NAMALWA (cell line): Measurements from ENCODE around the gene UPK3BL1.
A peak's percentile ranks its signal among the peaks of the same experiment; 100 is the strongest.
"Not testable (repeated sequence)": the region's sequence is repeated elsewhere in the genome, so short reads cannot be mapped to it uniquely, and the experiment has no call there.

Experiments
- DNase-seq: peaks from one replicate; pipeline ENCODE4 v3.0.0-alpha.2; 2015; ENCODE audit warnings: low spot score

Gene UPK3BL1

DNA sequence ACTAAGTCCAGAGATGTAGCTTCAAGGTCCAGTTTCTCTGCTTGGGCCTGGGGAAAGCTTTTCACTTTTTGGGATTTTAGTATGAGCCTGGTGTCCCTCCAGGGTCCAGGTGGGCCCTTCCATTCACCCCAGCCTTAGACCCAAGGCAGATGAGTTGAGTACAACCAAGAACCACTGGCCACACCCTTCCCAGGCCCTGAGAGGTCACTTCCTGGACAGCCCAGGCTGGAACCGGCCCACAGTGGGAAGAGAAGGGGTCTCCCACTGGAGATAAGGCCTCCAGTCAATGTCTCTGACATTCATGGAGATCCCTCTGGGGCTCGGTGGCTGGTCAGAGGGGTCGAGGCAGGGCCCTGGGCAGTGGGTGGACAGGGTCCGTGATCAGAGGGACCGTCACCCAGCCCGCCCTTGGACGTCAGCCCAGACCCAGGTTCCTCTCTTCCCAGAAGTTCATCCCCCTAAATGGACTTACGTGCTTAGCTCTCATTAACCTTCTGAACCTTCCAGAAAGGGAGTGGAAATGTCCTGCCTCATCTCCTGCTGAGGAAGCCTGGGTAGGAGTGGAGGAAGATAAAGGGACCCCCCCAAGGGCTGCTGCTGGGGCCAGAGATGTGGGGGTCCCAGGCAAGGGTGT is 15.2 kb downstream of the UPK3BL1 start:
- not testable (repeated sequence) for DNase-seq

DNA sequence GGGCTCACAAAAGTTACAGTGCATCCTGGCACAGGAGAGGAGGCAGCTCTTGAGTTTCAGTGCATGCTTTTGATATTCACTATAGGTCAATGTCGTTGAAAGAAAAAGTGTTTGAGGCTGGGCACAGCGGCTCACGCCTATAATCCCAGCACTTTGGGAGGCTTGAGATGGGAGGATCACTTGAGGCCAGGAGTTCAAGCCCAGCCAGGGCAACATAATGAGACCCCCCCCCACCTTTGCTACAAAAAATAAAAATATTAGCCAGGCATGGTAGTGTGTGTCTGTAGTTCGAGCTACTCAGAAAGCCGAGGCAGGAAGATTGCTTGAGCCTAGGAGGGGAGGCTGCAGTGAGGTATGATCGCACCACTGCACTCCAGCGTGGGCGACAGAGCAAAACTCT is 24.5 kb downstream of the UPK3BL1 start:
- DNase-seq, result peak; percentile 6

GRCh38 chr7:102616507-102617125 is 26.0 kb downstream of the UPK3BL1 start, which contains the start of gene RASA4:
RASA4 (minus strand) TSS chr7:102616756; CDS start chr7:102616689, 67 bp downstream.
- DNase-seq, result not testable (repeated sequence)

- DNase-seq, result not testable (repeated sequence)
These were observed 26.7 kb downstream of the UPK3BL1 start for GRCh38 chr7:102615930-102616329.

- DNase-seq, result not testable (repeated sequence)
These were observed 27.7 kb downstream of the UPK3BL1 start for GRCh38 chr7:102614873-102615272.

GRCh38 chr7:102614346-102614697 is 28.3 kb downstream of the UPK3BL1 start:
- not testable (repeated sequence) for DNase-seq

GRCh38 chr7:102613575-102614345 is 28.8 kb downstream of the UPK3BL1 start:
- not testable (repeated sequence) for DNase-seq

DNA sequence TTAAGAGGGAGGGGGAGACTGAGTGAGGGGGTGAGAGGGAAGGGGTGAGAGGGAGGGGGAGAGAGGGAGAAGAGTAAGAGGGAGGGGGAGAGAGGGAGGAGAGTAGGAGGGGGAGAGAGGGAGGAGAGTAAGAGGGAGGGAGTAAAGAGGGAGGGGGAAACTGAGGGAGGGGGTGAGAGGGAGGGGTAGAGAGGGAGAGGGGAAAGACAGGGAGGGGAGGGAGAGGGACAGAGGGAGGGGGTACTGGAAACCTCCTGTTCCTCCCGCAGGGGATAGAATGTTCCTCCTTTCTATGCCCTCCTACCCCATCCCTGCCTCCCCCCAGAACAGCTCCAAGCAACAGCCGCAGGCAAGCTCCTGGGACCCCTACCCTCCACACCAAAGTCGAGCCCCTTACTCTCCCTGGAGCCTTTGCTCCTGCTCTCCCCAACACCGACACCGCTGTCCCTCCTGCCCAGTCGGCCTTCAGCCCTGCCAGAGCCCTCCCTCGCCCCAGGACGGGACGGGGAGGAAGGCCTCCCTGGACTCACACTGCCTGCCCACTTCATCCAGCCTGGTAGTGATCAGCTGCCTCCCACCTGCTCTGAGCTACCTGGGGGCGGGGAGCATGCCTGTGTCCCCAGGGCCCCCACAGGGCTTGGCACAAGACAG is 30.8 kb downstream of the UPK3BL1 start:
- DNase-seq, result not testable (repeated sequence)

GRCh38 chr7:102611013-102611674 is 31.4 kb downstream of the UPK3BL1 start:
- DNase-seq, result not testable (repeated sequence)

DNA sequence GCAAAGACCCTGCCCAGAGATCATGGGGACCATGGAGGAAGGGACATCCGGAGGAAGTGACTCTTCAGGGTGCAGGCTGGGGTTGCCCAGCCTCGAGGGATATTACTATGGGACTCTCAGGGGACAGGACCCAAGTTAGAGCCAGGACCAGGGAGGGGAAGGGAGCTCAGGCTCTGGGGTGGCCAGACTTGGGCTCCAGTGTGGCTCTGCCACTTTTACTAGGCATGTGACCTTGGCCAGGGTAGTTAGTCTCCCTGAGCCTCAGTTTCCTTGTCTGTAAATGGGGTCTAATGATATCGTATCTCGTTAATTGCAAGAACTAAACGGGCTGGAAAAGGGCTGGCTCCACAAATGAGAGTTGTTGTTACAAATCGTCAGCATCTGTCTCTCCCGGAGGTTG is 32.1 kb downstream of the UPK3BL1 start:
- not testable (repeated sequence) for DNase-seq

- not testable (repeated sequence) for DNase-seq
These were observed 32.9 kb downstream of the UPK3BL1 start for GRCh38 chr7:102609734-102610133.

GRCh38 chr7:102606848-102607247 is 35.7 kb downstream of the UPK3BL1 start:
- not testable (repeated sequence) for DNase-seq

DNA sequence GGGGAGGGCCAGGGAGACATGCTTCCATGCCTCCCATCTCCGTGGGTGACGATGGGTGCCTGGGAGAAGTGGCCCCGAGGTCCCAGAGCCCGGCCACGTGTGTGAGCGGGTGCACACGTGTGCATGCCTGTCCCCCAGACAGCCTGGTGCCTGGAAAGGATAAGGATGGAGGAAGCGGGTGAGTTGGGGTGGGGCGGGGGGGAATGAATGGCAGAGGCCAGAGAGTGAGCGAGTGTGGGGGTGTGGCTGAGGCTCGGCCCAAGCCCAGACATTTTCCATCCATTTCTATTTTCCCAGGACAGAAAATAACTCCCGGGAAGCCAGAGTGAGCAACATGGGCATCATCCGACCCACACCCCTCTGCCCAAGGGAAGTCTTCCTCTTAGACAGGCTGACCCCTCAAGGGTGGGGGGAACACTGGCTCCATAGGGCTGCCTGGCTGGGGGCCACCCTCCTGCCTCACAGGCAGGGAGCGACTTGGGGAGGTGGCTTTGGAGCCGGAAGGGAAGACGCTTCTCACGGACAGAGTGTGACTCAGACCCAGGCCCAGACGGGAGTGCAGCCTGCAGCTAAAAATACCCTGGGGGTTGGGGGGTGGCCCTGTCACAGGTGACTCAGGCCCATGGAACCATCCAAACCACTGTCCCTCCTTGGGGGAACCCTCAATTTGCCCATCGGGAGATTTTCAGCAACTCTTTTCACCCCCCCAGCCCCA is 38.0 kb downstream of the UPK3BL1 start:
- not testable (repeated sequence) for DNase-seq

DNA sequence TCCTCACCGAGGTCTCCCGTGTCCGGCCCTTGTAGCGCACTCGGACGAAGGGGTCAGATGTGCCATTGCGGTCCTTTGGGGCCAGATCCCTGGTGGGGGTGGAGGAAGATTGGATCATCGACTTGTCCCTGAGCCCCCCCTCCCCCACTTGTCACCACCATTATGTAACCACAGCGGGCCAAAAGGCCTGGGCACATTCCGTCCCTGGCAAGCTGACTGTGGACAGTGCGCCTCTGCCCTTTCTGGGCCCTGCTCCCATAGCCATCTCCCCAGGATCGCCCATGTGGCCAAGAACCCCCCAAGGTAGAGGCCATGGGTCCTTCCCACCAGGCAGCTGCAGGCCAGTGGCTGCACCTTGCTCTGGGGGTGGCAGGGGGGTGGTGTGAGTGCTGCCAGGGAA is 40.3 kb downstream of the UPK3BL1 start:
- not testable (repeated sequence) for DNase-seq

DNA sequence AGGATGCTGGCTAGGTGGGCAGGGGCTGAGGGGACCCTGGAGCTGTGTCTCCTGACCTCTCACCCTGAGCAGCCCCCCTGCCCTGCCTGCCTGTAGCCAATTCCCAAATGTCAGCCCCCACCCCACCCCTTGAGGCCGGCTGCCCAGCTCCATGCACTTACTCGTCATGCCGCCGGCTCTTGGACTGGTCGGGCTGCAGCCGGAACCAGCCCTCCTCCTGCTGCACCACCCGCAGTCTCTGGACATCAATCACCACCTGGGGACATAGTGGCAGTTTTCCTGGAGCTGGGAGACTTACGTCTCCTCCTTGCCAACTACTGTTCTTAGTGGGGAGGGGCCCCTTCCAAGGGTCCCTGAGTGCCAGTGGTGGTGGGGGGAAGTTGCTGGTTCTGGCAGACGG is 42.9 kb downstream of the UPK3BL1 start:
- DNase-seq, result not testable (repeated sequence)

GRCh38 chr7:102596036-102596435 is 46.6 kb downstream of the UPK3BL1 start:
- DNase-seq, result not testable (repeated sequence)

- DNase-seq, result not testable (repeated sequence)
These were observed 48.8 kb downstream of the UPK3BL1 start for GRCh38 chr7:102593637-102594334.

DNA sequence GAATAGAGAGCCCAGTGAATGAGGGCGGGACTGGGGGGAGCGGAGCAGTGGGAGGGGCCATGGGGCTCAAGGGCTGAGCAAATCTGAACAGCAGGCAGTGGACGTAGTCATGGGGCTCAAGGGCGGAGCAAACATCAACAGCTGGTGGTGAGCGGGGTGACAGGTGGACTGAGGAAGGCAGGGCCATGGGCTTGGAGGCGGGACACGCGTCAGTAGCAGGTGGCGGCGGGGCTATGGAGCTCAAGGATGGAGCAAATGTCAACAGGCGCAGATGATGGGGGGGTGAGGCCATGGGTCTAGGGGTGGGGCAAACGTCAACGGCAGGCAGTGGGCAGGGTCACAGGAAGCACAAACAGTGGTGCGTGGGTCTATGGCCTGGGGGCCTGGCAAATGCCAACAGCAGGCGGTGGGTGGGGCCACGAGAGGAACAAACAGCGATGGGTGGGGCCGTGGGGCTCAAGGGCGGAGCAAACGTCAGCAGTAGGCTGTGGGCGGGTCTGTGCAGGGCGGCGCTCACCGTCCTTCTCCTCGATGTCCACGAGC is 50.0 kb downstream of the UPK3BL1 start:
- not testable (repeated sequence) for DNase-seq

DNA sequence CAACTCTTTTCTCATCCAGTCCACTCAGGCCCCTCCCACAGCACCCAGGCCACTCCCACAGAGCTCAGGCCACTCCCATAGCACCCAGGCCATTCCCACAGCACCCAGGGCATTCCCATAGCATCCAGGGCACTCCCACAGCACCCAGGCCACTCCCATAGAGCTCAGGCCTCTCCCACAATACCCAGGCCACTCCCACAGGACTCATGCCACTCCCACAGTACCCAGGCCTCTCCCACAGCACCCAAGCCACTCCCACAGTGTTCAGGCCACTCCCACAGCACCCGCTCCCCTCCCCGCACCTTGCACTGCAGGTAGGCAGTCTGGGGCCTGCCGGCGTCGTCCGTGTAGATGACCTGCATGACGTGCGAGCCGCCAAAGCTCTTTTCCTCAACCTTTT is 52.7 kb downstream of the UPK3BL1 start:
- not testable (repeated sequence) for DNase-seq
